ENCODE measurements around the gene SORCS2.

- TF ChIP-seq CTCF (IDR thresholded peaks at IDR 0.05) (no peak), POLR2A (IDR thresholded peaks at IDR 0.05) (no peak)
Observed at GRCh38 chr4:7779432-7779768, 587.1 kb downstream of the SORCS2 start.

All from prostate gland (tissue), 2 donors.